ENCODE measurements around the gene FBXL7.

DNA sequence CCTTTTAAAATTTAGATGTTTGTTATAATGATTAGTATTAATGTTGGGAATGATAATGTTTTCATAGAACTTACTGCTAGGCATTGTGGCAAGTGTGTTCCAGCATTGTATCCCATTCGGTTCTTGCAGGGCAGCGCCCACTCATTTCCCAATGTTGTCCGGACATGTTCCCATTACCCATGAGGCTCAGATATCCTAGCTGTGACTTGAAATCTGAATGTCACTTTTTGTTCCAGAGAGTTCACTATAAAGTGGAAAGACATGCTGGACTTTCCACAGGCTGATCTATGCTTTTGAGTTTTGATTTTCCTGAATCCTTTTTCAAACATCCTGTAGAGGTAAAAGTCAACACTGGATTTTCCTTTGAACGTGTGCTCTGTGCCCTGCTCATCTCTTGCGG is 350.6 kb downstream of the FBXL7 start:
- TF ChIP-seq, protein P1, sequence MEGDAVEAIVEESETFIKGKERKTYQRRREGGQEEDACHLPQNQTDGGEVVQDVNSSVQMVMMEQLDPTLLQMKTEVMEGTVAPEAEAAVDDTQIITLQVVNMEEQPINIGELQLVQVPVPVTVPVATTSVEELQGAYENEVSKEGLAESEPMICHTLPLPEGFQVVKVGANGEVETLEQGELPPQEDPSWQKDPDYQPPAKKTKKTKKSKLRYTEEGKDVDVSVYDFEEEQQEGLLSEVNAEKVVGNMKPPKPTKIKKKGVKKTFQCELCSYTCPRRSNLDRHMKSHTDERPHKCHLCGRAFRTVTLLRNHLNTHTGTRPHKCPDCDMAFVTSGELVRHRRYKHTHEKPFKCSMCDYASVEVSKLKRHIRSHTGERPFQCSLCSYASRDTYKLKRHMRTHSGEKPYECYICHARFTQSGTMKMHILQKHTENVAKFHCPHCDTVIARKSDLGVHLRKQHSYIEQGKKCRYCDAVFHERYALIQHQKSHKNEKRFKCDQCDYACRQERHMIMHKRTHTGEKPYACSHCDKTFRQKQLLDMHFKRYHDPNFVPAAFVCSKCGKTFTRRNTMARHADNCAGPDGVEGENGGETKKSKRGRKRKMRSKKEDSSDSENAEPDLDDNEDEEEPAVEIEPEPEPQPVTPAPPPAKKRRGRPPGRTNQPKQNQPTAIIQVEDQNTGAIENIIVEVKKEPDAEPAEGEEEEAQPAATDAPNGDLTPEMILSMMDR (IDR thresholded peaks at IDR 0.05; ENCODE audit: low read depth, low read length) = no peak
- no peak for TF ChIP-seq EZH2phosphoT487 (IDR thresholded peaks at IDR 0.05; ENCODE audit: low read depth)

Measured in OCI-LY3 (cell line).